Measurements from ENCODE around the gene OS9.

The OS9 gene

GRCh38 chr12:57750561-57751431 lies 56.9 kb downstream of the OS9 start:
- Histone ChIP-seq H3K27me3 (ENCODE audit: control insufficient read depth in 1 of 2, insufficient read depth in 1 of 2, low read length in 2 of 2) (peaks cover 0 to 12% of the 10 kb centered on the region in 2 experiments), H3K4me1 (ENCODE audit: control insufficient read depth, insufficient read depth, low read depth, low read length) (peaks cover 15% of the 10 kb centered on the region), H3K9ac (ENCODE audit: low read length) (peak overlapping the region; percentile 98), H3K18ac (ENCODE audit: low read depth in 1 of 2, low read length in 2 of 2) (no peak overlapping the region), H2BK5ac (ENCODE audit: low read depth, low read length, poor library complexity, severe bottlenecking) (no peak overlapping the region), H3K4me2 (ENCODE audit: low read length, poor library complexity, severe bottlenecking) (peak overlapping the region; percentile 73), H2BK120ac (ENCODE audit: low read depth, low read length) (no peak overlapping the region), H3K36me3 (ENCODE audit: control insufficient read depth in 1 of 2, insufficient read depth in 2 of 2, low read depth in 1 of 2, low read length in 2 of 2) (peaks cover 27 to 52% of the 10 kb centered on the region in 2 experiments), H2AK5ac (ENCODE audit: low read length, severe bottlenecking) (peak overlapping the region; percentile 15), H3K23ac (ENCODE audit: low read length in 2 of 2) (peak overlapping the region in 1 of 2 experiments; percentile 16), H2BK15ac (ENCODE audit: low read depth, poor library complexity, severe bottlenecking) (no peak overlapping the region), H2BK12ac (ENCODE audit: low read length in 2 of 2) (peak overlapping the region in 1 of 2 experiments; percentile 50), H3K14ac (ENCODE audit: low read length in 2 of 2) (peak overlapping the region in 1 of 2 experiments; percentile 68), H4K8ac (ENCODE audit: low read length) (no peak overlapping the region), H3K9me3 (ENCODE audit: control insufficient read depth, low read length) (no peaks in the 10 kb centered on the region), H4K91ac (ENCODE audit: low read length) (peak overlapping the region; percentile 1), H3K4ac (ENCODE audit: low read depth in 1 of 2, low read length in 2 of 2) (peak overlapping the region in 1 of 2 experiments; percentile 89), H3K79me1 (replicated peaks; ENCODE audit: low read length, poor library complexity, severe bottlenecking) (peaks cover 11% of the 10 kb centered on the region), H3K27ac (ENCODE audit: low read length, poor library complexity, severe bottlenecking) (peak overlapping the region; percentile 77), H2AFZ (ENCODE audit: low read depth, low read length) (no peak overlapping the region), H3K4me3 (ENCODE audit: insufficient read depth in 1 of 2, low read depth in 1 of 2, low read length in 2 of 2) (peak overlapping the region; percentile 70 to 89)
- 97% methylated on average over 15 of the region's 15 CpGs for WGBS
- DNase-seq: no peak

GRCh38 chr12:57751432-57751787 lies 57.5 kb downstream of the OS9 start:
- Histone ChIP-seq H3K9ac (ENCODE audit: low read length) (peak overlapping the region; percentile 98), H3K14ac (ENCODE audit: low read length in 2 of 2) (peak overlapping the region in 1 of 2 experiments; percentile 68), H3K4me3 (ENCODE audit: insufficient read depth in 1 of 2, low read depth in 1 of 2, low read length in 2 of 2) (peak overlapping the region; percentile 70 to 89), H2AK5ac (ENCODE audit: low read length, severe bottlenecking) (peak overlapping the region; percentile 15), H3K27ac (ENCODE audit: low read length, poor library complexity, severe bottlenecking) (peak overlapping the region; percentile 77), H3K23ac (ENCODE audit: low read length in 2 of 2) (peak overlapping the region in 1 of 2 experiments; percentile 16), H3K4me2 (ENCODE audit: low read length, poor library complexity, severe bottlenecking) (peak overlapping the region; percentile 73), H2BK15ac (ENCODE audit: low read depth, poor library complexity, severe bottlenecking) (no peak overlapping the region), H3K18ac (ENCODE audit: low read depth in 1 of 2, low read length in 2 of 2) (peak overlapping the region; percentile 55 to 74), H2AFZ (ENCODE audit: low read depth, low read length) (no peak overlapping the region), H4K91ac (ENCODE audit: low read length) (peak overlapping the region; percentile 85), H3K79me1 (replicated peaks; ENCODE audit: low read length, poor library complexity, severe bottlenecking) (peaks cover 11% of the 10 kb centered on the region), H4K8ac (ENCODE audit: low read length) (peak overlapping the region; percentile 77), H2BK5ac (ENCODE audit: low read depth, low read length, poor library complexity, severe bottlenecking) (no peak overlapping the region), H3K36me3 (ENCODE audit: control insufficient read depth in 1 of 2, insufficient read depth in 2 of 2, low read depth in 1 of 2, low read length in 2 of 2) (peaks cover 26 to 46% of the 10 kb centered on the region in 2 experiments), H3K4me1 (ENCODE audit: control insufficient read depth, insufficient read depth, low read depth, low read length) (peaks cover 17% of the 10 kb centered on the region), H2BK120ac (ENCODE audit: low read depth, low read length) (no peak overlapping the region), H2BK12ac (ENCODE audit: low read length in 2 of 2) (peak overlapping the region; percentile 50 to 75), H3K4ac (ENCODE audit: low read depth in 1 of 2, low read length in 2 of 2) (peak overlapping the region in 1 of 2 experiments; percentile 89), H3K27me3 (ENCODE audit: control insufficient read depth in 1 of 2, insufficient read depth in 1 of 2, low read length in 2 of 2) (peaks cover 6 to 18% of the 10 kb centered on the region in 2 experiments), H3K9me3 (ENCODE audit: control insufficient read depth, low read length) (no peaks in the 10 kb centered on the region)
- DNase-seq: no peak
- WGBS: 14% methylated on average over 8 of the region's 8 CpGs

GRCh38 chr12:57751788-57752667 lies 58.1 kb downstream of the OS9 start, which contains the start of gene CDK4:
Gene CDK4 (minus strand): TSS chr12:57752310. CDS start chr12:57751717, 593 bp downstream.
- WGBS: 1% methylated on average over 52 of the region's 58 CpGs
- H3K4ac ChIP-seq (ENCODE audit: low read depth in 1 of 2, low read length in 2 of 2): peak within 1 kb of the TSS; percentile 62 to 95
- H2BK12ac ChIP-seq (ENCODE audit: low read length in 2 of 2): peak within 1 kb of the TSS; percentile 50 to 81
- peak; percentile 100 for DNase-seq
- H3K4me2 ChIP-seq (ENCODE audit: low read length, poor library complexity, severe bottlenecking): peak within 1 kb of the TSS; percentile 76
- peak within 1 kb of the TSS; percentile 39 for H2BK15ac ChIP-seq (ENCODE audit: low read depth, poor library complexity, severe bottlenecking)
- H3K18ac ChIP-seq (ENCODE audit: low read depth in 1 of 2, low read length in 2 of 2): peak within 1 kb of the TSS; percentile 91 to 93
- no peaks in the 10 kb centered on the region for H3K9me3 ChIP-seq (ENCODE audit: control insufficient read depth, low read length)
- H3K27ac ChIP-seq (ENCODE audit: low read length, poor library complexity, severe bottlenecking): peak within 1 kb of the TSS; percentile 77
- peak within 1 kb of the TSS; percentile 85 for H4K91ac ChIP-seq (ENCODE audit: low read length)
- peak within 1 kb of the TSS; percentile 70 to 89 for H3K4me3 ChIP-seq (ENCODE audit: insufficient read depth in 1 of 2, low read depth in 1 of 2, low read length in 2 of 2)
- peak within 1 kb of the TSS in 1 of 2 experiments; percentile 68 for H3K14ac ChIP-seq (ENCODE audit: low read length in 2 of 2)
- H4K8ac ChIP-seq (ENCODE audit: low read length): peak within 1 kb of the TSS; percentile 78
- H2AK5ac ChIP-seq (ENCODE audit: low read length, severe bottlenecking): peak within 1 kb of the TSS; percentile 15
- peak within 1 kb of the TSS; percentile 98 for H3K9ac ChIP-seq (ENCODE audit: low read length)
- peaks cover 11 to 23% of the 10 kb centered on the region in 2 experiments for H3K27me3 ChIP-seq (ENCODE audit: control insufficient read depth in 1 of 2, insufficient read depth in 1 of 2, low read length in 2 of 2)
- H3K36me3 ChIP-seq (ENCODE audit: control insufficient read depth in 1 of 2, insufficient read depth in 2 of 2, low read depth in 1 of 2, low read length in 2 of 2): peaks cover 22 to 40% of the 10 kb centered on the region in 2 experiments
- peaks cover 11% of the 10 kb centered on the region for H3K79me1 ChIP-seq (replicated peaks; ENCODE audit: low read length, poor library complexity, severe bottlenecking)
- peaks cover 21% of the 10 kb centered on the region for H3K4me1 ChIP-seq (ENCODE audit: control insufficient read depth, insufficient read depth, low read depth, low read length)
- peak within 1 kb of the TSS; percentile 49 for H2AFZ ChIP-seq (ENCODE audit: low read depth, low read length)
- H2BK5ac ChIP-seq (ENCODE audit: low read depth, low read length, poor library complexity, severe bottlenecking): peak within 1 kb of the TSS; percentile 71
- H3K23ac ChIP-seq (ENCODE audit: low read length in 2 of 2): peak within 1 kb of the TSS in 1 of 2 experiments; percentile 36
- H2BK120ac ChIP-seq (ENCODE audit: low read depth, low read length): peak within 1 kb of the TSS; percentile 74
